ENCODE measurements around the gene ADCYAP1. TPM values are rescaled to one million over a fixed set of nuclear protein-coding genes. Genes with fewer than 3 reads are reported as not detected.

The ADCYAP1 gene
- total and polyA plus RNA-seq, 4 donors = 0.05 to 0.48 (median 0.11) TPM

DNA sequence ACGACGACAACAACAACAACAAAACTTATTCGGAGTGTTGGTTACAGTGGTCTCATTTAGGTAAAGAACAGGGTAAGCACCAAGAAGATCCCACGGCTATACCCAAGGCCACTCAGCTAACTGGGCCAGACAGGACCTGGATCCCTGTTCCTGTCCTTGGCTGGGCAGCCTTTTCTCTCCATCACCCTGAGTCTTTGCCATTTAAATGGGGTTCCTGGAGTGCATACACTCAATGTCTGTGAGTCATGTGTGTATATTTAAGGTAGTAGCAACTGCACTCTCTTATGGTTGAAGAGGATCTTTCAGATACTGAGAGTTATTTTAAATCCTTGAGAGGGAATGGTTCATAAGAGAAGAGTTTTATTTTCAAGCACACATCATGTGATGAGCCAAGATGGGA lies 35.3 kb downstream of the ADCYAP1 start:
- Histone ChIP-seq H3K27ac (ENCODE audit: low read depth in 1 of 2, low read length in 1 of 2) (no peak overlapping the region), H3K4me1 (ENCODE audit: control insufficient read depth in 5 of 5, insufficient read depth in 5 of 5, low read length in 5 of 5) (no peaks in the 10 kb centered on the region), H3K36me3 (ENCODE audit: control insufficient read depth in 4 of 4, insufficient read depth in 4 of 4, low read length in 4 of 4) (no peaks in the 10 kb centered on the region), H3K4me3 (no peak overlapping the region), H3K27me3 (ENCODE audit: control insufficient read depth in 3 of 3, insufficient read depth in 3 of 3, low read length in 2 of 3) (no peaks in the 10 kb centered on the region), H3K9ac (ENCODE audit: insufficient read depth in 1 of 2, low read length in 2 of 2) (no peak overlapping the region), H3K9me3 (ENCODE audit: control insufficient read depth in 4 of 4, insufficient read depth in 3 of 4, low read length in 3 of 4) (no peaks in the 10 kb centered on the region)
- DNase-seq (no peak), ATAC-seq (ENCODE audit: insufficient read depth, low FRiP score) (peak; percentile 59)
- TF ChIP-seq, protein P1, sequence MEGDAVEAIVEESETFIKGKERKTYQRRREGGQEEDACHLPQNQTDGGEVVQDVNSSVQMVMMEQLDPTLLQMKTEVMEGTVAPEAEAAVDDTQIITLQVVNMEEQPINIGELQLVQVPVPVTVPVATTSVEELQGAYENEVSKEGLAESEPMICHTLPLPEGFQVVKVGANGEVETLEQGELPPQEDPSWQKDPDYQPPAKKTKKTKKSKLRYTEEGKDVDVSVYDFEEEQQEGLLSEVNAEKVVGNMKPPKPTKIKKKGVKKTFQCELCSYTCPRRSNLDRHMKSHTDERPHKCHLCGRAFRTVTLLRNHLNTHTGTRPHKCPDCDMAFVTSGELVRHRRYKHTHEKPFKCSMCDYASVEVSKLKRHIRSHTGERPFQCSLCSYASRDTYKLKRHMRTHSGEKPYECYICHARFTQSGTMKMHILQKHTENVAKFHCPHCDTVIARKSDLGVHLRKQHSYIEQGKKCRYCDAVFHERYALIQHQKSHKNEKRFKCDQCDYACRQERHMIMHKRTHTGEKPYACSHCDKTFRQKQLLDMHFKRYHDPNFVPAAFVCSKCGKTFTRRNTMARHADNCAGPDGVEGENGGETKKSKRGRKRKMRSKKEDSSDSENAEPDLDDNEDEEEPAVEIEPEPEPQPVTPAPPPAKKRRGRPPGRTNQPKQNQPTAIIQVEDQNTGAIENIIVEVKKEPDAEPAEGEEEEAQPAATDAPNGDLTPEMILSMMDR (IDR thresholded peaks at IDR 0.05; ENCODE audit: control extremely low read depth, extremely low read depth) = no peak
- WGBS, 2 donors = 82 to 92% methylated on average over 4 of the region's 4 CpGs

DNA sequence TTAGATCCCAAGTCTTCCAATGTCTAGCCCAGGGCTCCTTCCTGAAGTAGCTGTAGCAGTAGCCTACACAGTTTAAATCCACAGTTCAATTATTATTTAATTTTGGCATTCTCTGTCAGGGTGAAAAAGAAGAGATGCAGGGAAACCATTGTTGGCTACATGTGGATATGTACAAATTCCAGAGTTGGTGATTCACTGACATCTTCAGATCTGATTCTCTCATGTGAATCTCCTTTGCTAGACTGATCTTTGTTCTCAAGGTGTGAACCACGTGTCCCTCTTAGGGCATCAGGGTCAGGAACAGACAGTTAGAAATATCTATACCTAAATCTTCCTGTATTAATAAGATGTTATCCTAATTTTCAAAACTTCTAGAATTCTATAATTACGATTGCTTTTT lies 36.7 kb downstream of the ADCYAP1 start:
- TF ChIP-seq, protein P1 (IDR thresholded peaks at IDR 0.05; ENCODE audit: control extremely low read depth, extremely low read depth) = no peak
- DNase-seq (no peak), ATAC-seq (ENCODE audit: insufficient read depth, low FRiP score) (no peak)
- no peaks in the 10 kb centered on the region for H3K9me3 ChIP-seq (ENCODE audit: control insufficient read depth in 4 of 4, insufficient read depth in 3 of 4, low read length in 3 of 4)
- H3K27ac ChIP-seq (ENCODE audit: low read depth in 1 of 2, low read length in 1 of 2) = no peak overlapping the region
- no peak overlapping the region for H3K9ac ChIP-seq (ENCODE audit: insufficient read depth in 1 of 2, low read length in 2 of 2)
- 84 to 87% methylated on average over 2 of the region's 2 CpGs for WGBS, 2 donors
- no peaks in the 10 kb centered on the region for H3K27me3 ChIP-seq (ENCODE audit: control insufficient read depth in 3 of 3, insufficient read depth in 3 of 3, low read length in 2 of 3)
- H3K4me3 ChIP-seq = no peak overlapping the region
- H3K4me1 ChIP-seq (ENCODE audit: control insufficient read depth in 5 of 5, insufficient read depth in 5 of 5, low read length in 5 of 5) = no peaks in the 10 kb centered on the region
- H3K36me3 ChIP-seq (ENCODE audit: control insufficient read depth in 4 of 4, insufficient read depth in 4 of 4, low read length in 4 of 4) = no peaks in the 10 kb centered on the region

DNA sequence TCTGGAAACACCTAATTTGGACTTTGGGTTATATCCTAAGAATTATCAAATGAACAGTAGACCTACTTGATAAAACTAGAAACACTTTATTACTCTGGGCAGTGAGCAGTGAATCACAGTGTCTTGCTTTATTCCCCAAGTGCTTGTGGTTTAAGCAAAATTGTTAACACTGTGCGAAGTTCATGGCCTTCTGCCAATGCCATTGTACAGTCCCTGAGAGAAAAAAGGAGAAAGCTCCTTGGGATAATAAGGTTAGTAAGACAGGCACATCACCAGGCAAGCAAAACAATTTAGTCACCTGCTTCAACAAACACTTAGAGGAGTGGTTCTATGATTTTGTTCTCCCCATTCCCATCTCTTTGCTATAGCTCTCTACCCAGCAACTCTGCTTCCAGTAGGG lies 39.8 kb downstream of the ADCYAP1 start:
- peak in 1 of 3 donors; percentile 9 for DNase-seq
- Histone ChIP-seq H3K4me3 (no peak overlapping the region), H3K9me3 (ENCODE audit: control insufficient read depth in 4 of 4, insufficient read depth in 3 of 4, low read length in 3 of 4) (peaks cover 0 to 3% (median 0%) of the 10 kb centered on the region in 4 donors), H3K9ac (ENCODE audit: insufficient read depth in 1 of 2, low read length in 2 of 2) (no peak overlapping the region), H3K36me3 (ENCODE audit: control insufficient read depth in 4 of 4, insufficient read depth in 4 of 4, low read length in 4 of 4) (no peaks in the 10 kb centered on the region), H3K27ac (ENCODE audit: low read depth in 1 of 2, low read length in 1 of 2) (no peak overlapping the region), H3K27me3 (ENCODE audit: control insufficient read depth in 3 of 3, insufficient read depth in 3 of 3, low read length in 2 of 3) (no peaks in the 10 kb centered on the region), H3K4me1 (ENCODE audit: control insufficient read depth in 5 of 5, insufficient read depth in 5 of 5, low read length in 5 of 5) (no peaks in the 10 kb centered on the region)
- TF ChIP-seq, protein P1 (IDR thresholded peaks at IDR 0.05; ENCODE audit: control extremely low read depth, extremely low read depth) = no peak
- WGBS, 2 donors = 41 to 50% methylated on average over 1 of the region's 1 CpG
- ATAC-seq (ENCODE audit: insufficient read depth, low FRiP score) = no peak
